ENCODE results near the gene PHF12. TPM values are rescaled to one million over a fixed set of nuclear protein-coding genes. Genes with fewer than 3 reads are reported as not detected.
A peak's percentile ranks its signal among the peaks of the same experiment; 100 is the strongest.

Gene PHF12
- total RNA-seq, 3 donors from 2014 or later (not counting 1 experiment from before 2014, with no cell fraction given), result 163 to 177 (median 171) TPM

- peaks cover 21% of the 10 kb centered on the region for H3K4me1 ChIP-seq (ENCODE audit: control insufficient read depth, insufficient read depth, low read length)
- H3K27me3 ChIP-seq (ENCODE audit: control insufficient read depth, insufficient read depth, low read length), result peaks cover 2% of the 10 kb centered on the region
- intact Hi-C loops (cut with micrococcal nuclease), result loop anchor here (10.0 kb wide), 1 partner anchor 308 kb away; the partner anchor contains the start of gene NUFIP2
- DNase-seq (no peak), ATAC-seq (no peak)
- H3K9me3 ChIP-seq (ENCODE audit: control insufficient read depth, insufficient read depth, low read length), result no peaks in the 10 kb centered on the region
- Mint-ChIP-seq H3K9me3 (no peaks in the 10 kb centered on the region), H3K4me3 (no peak overlapping the region), H3K27ac (no peak overlapping the region), H3K4me1 (peaks cover 16 to 19% of the 10 kb centered on the region in 2 donors), H3K27me3 (ENCODE audit: low read depth in 2 of 2) (no peaks in the 10 kb centered on the region), H3K36me3 (no peaks in the 10 kb centered on the region)
- H3K27ac ChIP-seq (ENCODE audit: low read length), result no peak overlapping the region
- H3K36me3 ChIP-seq (ENCODE audit: control insufficient read depth, insufficient read depth, low read length), result no peaks in the 10 kb centered on the region
- no peak overlapping the region for H3K4me3 ChIP-seq (ENCODE audit: low read length)
- no peak for TF ChIP-seq CTCF (IDR thresholded peaks at IDR 0.05)
- 86% methylated on average over 15 of the region's 15 CpGs for WGBS (ENCODE audit: insufficient coverage)
Observed at GRCh38 chr17:28986714-28987655, 35.7 kb upstream of the PHF12 start.

- 49% methylated on average over 36 of the region's 36 CpGs for WGBS (ENCODE audit: insufficient coverage)
- Mint-ChIP-seq H3K27me3 (ENCODE audit: low read depth in 2 of 2) (no peaks in the 10 kb centered on the region), H3K4me3 (no peak overlapping the region), H3K27ac (peak overlapping the region in 1 of 2 donors; percentile 97), H3K9me3 (no peaks in the 10 kb centered on the region), H3K4me1 (peaks cover 18 to 26% of the 10 kb centered on the region in 2 donors), H3K36me3 (no peaks in the 10 kb centered on the region)
- TF ChIP-seq CTCF (IDR thresholded peaks at IDR 0.05), result no peak
- DNase-seq, result no peak
- Histone ChIP-seq H3K4me3 (ENCODE audit: low read length) (no peak overlapping the region), H3K36me3 (ENCODE audit: control insufficient read depth, insufficient read depth, low read length) (no peaks in the 10 kb centered on the region), H3K27ac (ENCODE audit: low read length) (no peak overlapping the region), H3K4me1 (ENCODE audit: control insufficient read depth, insufficient read depth, low read length) (peaks cover 30% of the 10 kb centered on the region), H3K9me3 (ENCODE audit: control insufficient read depth, insufficient read depth, low read length) (no peaks in the 10 kb centered on the region), H3K27me3 (ENCODE audit: control insufficient read depth, insufficient read depth, low read length) (peaks cover 2% of the 10 kb centered on the region)
- no peak for ATAC-seq
- intact Hi-C loops (cut with micrococcal nuclease), result loop anchor here (10.0 kb wide), 1 partner anchor 309 kb away; the partner anchor contains the start of gene NUFIP2
Observed at GRCh38 chr17:28985950-28986713, 34.8 kb upstream of the PHF12 start.

- no peak for TF ChIP-seq CTCF (IDR thresholded peaks at IDR 0.05)
- Mint-ChIP-seq H3K4me3 (peak overlapping the region; percentile 70), H3K36me3 (no peaks in the 10 kb centered on the region), H3K27me3 (ENCODE audit: low read depth in 2 of 2) (no peaks in the 10 kb centered on the region), H3K9me3 (no peaks in the 10 kb centered on the region), H3K27ac (peak overlapping the region; percentile 97 to 99), H3K4me1 (peaks cover 18 to 26% of the 10 kb centered on the region in 2 donors)
- H3K27me3 ChIP-seq (ENCODE audit: control insufficient read depth, insufficient read depth, low read length), result peaks cover 2% of the 10 kb centered on the region
- H3K27ac ChIP-seq (ENCODE audit: low read length), result peak overlapping the region; percentile 85
- intact Hi-C loops (cut with micrococcal nuclease), result loop anchor here (10.0 kb wide), 1 partner anchor 311 kb away; the partner anchor contains the start of gene NUFIP2
- no peak for DNase-seq
- H3K36me3 ChIP-seq (ENCODE audit: control insufficient read depth, insufficient read depth, low read length), result no peaks in the 10 kb centered on the region
- 90% methylated on average over 6 of the region's 7 CpGs for WGBS (ENCODE audit: insufficient coverage)
- H3K4me3 ChIP-seq (ENCODE audit: low read length), result no peak overlapping the region
- ATAC-seq, result no peak
- H3K9me3 ChIP-seq (ENCODE audit: control insufficient read depth, insufficient read depth, low read length), result no peaks in the 10 kb centered on the region
- peaks cover 31% of the 10 kb centered on the region for H3K4me1 ChIP-seq (ENCODE audit: control insufficient read depth, insufficient read depth, low read length)
Observed at GRCh38 chr17:28983286-28984230, 32.2 kb upstream of the PHF12 start.

Measured in natural killer cell (primary cell).